Muscle layer of colon (tissue), 2 donors: ENCODE data around the gene FAM114A2.

Experiments used
- H3K27ac ChIP-seq: one replicate; pipeline ENCODE4 v1.7.0; 2013; ENCODE audit warnings: low read depth, mild to moderate bottlenecking, low read length, moderate library complexity
- H3K27me3 ChIP-seq, 2 donors: one replicate each; pipeline ENCODE4 v1.7.0; 2013; ENCODE audit warnings: low read length in 2 of 2, mild to moderate bottlenecking in 2 of 2; ENCODE audit not compliant: insufficient read depth in 2 of 2, control insufficient read depth in 1 of 2
- H3K36me3 ChIP-seq: one replicate; pipeline ENCODE4 v1.7.0; 2013; ENCODE audit warnings: mild to moderate bottlenecking, low read length; ENCODE audit not compliant: insufficient read depth
- H3K4me1 ChIP-seq: one replicate; pipeline ENCODE4 v1.7.0; 2013; ENCODE audit warnings: mild to moderate bottlenecking, low read length; ENCODE audit not compliant: insufficient read depth
- H3K4me3 ChIP-seq, 2 donors: one replicate each; pipeline ENCODE4 v1.7.0; 2013; ENCODE audit warnings: low read length in 2 of 2, low read depth in 1 of 2, mild to moderate bottlenecking in 1 of 2, moderate library complexity in 1 of 2
- H3K9ac ChIP-seq: one replicate; pipeline ENCODE4 v1.7.0; 2013; ENCODE audit warnings: low read length
- H3K9me3 ChIP-seq: one replicate; pipeline ENCODE4 v1.7.0; 2013; ENCODE audit warnings: mild to moderate bottlenecking, low read length
- donor health status: abdominal sarcoma.
- donor health status: Adenocarcinoma of cecum.

Gene FAM114A2

GRCh38 chr5:153959134-153959957, 79.4 kb downstream of the FAM114A2 start:
- no peaks in the 10 kb centered on the region for H3K27me3 ChIP-seq
- H3K9me3 ChIP-seq, result no peaks in the 10 kb centered on the region
- H3K27ac ChIP-seq, result no peak overlapping the region
- no peak overlapping the region for H3K4me3 ChIP-seq
- no peaks in the 10 kb centered on the region for H3K36me3 ChIP-seq
- H3K4me1 ChIP-seq, result no peaks in the 10 kb centered on the region
- H3K9ac ChIP-seq, result no peak overlapping the region

DNA sequence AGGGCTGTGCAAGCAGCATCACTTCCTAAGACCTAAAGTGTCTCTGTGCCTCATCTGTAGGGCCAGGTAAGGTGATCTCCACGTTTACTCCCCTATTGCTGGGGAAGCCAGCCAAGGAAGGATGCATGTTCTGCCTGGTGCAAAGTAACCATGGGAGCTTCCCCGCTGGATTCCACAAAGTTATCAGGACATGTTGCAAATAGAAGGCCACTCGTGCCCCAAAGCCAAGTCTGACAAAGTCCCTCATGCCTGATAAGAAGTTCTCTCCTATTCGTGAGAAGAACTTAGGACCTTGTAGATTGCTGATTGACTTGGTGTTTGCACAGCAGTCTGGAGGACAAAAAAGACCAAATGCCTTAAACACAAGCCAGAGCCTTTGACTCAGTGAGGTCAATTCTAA, 81.5 kb downstream of the FAM114A2 start:
- no peak overlapping the region for H3K9ac ChIP-seq
- no peak overlapping the region for H3K4me3 ChIP-seq
- H3K27ac ChIP-seq, result no peak overlapping the region
- H3K27me3 ChIP-seq, result no peaks in the 10 kb centered on the region
- no peaks in the 10 kb centered on the region for H3K36me3 ChIP-seq
- H3K9me3 ChIP-seq, result no peaks in the 10 kb centered on the region
- H3K4me1 ChIP-seq, result no peaks in the 10 kb centered on the region

DNA sequence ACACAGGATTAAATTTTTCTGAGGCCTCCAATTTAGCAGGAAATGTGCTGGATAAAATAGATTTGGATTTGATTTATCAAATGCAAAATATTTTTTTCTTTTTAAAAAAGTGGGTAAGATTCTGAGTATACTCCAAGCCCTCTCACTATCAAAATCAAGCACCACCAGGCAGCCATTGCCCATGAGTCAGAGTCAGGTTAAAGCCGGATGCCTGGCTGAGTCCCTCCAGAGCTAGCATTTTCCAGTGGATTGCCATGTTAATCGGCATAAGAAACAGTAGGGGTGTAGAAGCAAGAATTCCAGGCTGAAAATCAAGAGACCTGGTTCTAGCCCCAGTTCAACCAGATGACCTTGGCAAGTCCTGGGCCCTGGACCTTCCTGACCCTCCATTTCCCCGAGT, 85.3 kb downstream of the FAM114A2 start:
- Histone ChIP-seq H3K36me3 (no peaks in the 10 kb centered on the region), H3K4me3 (no peak overlapping the region), H3K9me3 (no peaks in the 10 kb centered on the region), H3K4me1 (no peaks in the 10 kb centered on the region), H3K27ac (no peak overlapping the region), H3K27me3 (no peaks in the 10 kb centered on the region), H3K9ac (no peak overlapping the region)

- Histone ChIP-seq H3K27ac (no peak overlapping the region), H3K9ac (no peak overlapping the region), H3K9me3 (no peaks in the 10 kb centered on the region), H3K27me3 (no peaks in the 10 kb centered on the region), H3K36me3 (no peaks in the 10 kb centered on the region), H3K4me3 (no peak overlapping the region), H3K4me1 (no peaks in the 10 kb centered on the region)
Measured at GRCh38 chr5:153952893-153953292, 85.8 kb downstream of the FAM114A2 start.

- Histone ChIP-seq H3K9me3 (no peaks in the 10 kb centered on the region), H3K27me3 (no peaks in the 10 kb centered on the region), H3K4me3 (no peak overlapping the region), H3K27ac (no peak overlapping the region), H3K4me1 (no peaks in the 10 kb centered on the region), H3K36me3 (no peaks in the 10 kb centered on the region), H3K9ac (no peak overlapping the region)
Measured at GRCh38 chr5:153952057-153952456, 86.7 kb downstream of the FAM114A2 start.

DNA sequence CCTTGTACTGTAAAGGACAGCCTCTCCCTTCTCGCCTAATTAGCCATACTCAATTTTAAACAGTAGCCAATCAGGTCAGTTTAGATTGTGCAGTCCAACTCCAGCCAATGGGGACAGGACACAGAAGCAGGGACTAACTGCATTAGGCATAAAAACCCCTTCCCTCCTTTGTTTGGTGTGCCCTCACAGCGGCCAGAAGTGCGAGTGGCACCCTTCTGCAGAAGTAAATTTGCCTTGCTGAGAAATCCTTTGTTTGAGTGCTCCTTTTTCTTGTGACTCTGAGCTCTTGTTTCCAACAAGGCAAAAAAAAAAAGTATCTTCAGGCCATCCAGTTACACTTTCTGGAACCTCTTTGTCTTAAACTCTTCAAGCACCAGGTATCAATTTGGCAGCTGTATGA, 97.4 kb downstream of the FAM114A2 start:
- no peak overlapping the region for H3K27ac ChIP-seq
- no peak overlapping the region for H3K4me3 ChIP-seq
- no peaks in the 10 kb centered on the region for H3K4me1 ChIP-seq
- peaks cover 14% of the 10 kb centered on the region for H3K9me3 ChIP-seq
- H3K36me3 ChIP-seq, result no peaks in the 10 kb centered on the region
- H3K9ac ChIP-seq, result no peak overlapping the region
- H3K27me3 ChIP-seq, result no peaks in the 10 kb centered on the region
